ENCODE results near the gene JUND.

DNA sequence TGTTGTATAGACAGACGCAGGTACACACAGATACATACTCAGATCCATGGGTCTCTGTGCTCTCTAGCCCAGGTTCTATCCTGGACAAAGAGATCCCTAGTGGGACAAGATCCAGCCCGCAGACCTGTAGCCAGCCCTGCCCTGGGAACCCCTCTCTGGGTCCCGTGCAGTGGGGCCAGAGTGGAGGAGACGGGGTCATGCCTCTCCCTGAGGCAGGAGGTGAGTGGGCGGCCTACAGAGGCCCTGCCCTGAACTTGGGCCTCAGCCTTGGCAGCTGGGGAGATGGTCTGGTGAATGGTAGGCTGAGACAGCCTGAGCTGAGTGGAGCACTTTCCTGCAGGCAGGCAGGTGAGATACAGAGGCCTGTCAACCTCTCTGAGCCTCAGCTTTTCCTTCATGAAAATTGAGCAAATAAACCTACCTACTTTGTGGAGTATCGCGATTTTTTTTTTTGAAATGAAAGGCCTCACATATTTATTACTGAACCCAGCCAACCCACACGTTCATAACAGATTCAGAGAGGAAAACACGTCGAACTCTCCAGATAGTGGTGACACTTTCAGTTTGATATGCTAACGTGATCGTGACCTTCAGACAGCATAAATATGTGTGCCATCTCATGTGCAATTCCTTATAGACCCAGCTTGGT lies 3.4 kb upstream of the JUND start:
- TF ChIP-seq, protein P1, sequence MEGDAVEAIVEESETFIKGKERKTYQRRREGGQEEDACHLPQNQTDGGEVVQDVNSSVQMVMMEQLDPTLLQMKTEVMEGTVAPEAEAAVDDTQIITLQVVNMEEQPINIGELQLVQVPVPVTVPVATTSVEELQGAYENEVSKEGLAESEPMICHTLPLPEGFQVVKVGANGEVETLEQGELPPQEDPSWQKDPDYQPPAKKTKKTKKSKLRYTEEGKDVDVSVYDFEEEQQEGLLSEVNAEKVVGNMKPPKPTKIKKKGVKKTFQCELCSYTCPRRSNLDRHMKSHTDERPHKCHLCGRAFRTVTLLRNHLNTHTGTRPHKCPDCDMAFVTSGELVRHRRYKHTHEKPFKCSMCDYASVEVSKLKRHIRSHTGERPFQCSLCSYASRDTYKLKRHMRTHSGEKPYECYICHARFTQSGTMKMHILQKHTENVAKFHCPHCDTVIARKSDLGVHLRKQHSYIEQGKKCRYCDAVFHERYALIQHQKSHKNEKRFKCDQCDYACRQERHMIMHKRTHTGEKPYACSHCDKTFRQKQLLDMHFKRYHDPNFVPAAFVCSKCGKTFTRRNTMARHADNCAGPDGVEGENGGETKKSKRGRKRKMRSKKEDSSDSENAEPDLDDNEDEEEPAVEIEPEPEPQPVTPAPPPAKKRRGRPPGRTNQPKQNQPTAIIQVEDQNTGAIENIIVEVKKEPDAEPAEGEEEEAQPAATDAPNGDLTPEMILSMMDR (IDR thresholded peaks at IDR 0.05 in 8 of 11, conservative IDR thresholded peaks at IDR 0.05 in 3 of 11), result no peak
- no peak for TF ChIP-seq POLR2A (IDR thresholded peaks at IDR 0.05)
